K562 (cell line): Measurements from ENCODE around the gene NOL12. TPM values are rescaled to one million over a fixed set of nuclear protein-coding genes. Genes with fewer than 3 reads are reported as not detected.

Experiments used
- ATF6 ChIP-seq: sonication (generic); formaldehyde crosslinking; IDR thresholded peaks from 2 replicates; pipeline ENCODE4 v1.4.0; 2020; ENCODE audit warnings: mild to moderate bottlenecking, missing genetic modification reagents
- ESRRA ChIP-seq: fragments of 450-650 bp; IDR thresholded peaks from 2 replicates; pipeline ENCODE4 v1.6.1; 2014; ENCODE audit warnings: low read depth, mild to moderate bottlenecking, moderate library complexity, borderline replicate concordance
- GTF2E2 ChIP-seq: fragments of 200-800 bp; sonication (Bioruptor generic); IDR thresholded peaks from 2 replicates; pipeline ENCODE4 v1.6.1; 2016; ENCODE audit warnings: missing genetic modification characterization, missing compliant biosample characterization
- KDM4B ChIP-seq, 2 experiments: fragments of 450-650 bp in 1 of 2; sonication (generic) in 1 of 2; IDR thresholded peaks; 2 replicates each; pipeline ENCODE4 v1.6.1; 2016 to 2017; ENCODE audit warnings: borderline replicate concordance in 2 of 2, antibody characterized with exemption in 1 of 2, low read depth in 1 of 2, mild to moderate bottlenecking in 1 of 2
- MIER1 ChIP-seq: fragments of 450-650 bp; IDR thresholded peaks from 2 replicates; pipeline ENCODE4 v1.6.1; 2016; ENCODE audit warnings: antibody characterized with exemption, mild to moderate bottlenecking, low read depth
- POLR2B ChIP-seq: fragments of 450-650 bp; IDR thresholded peaks from 2 replicates; pipeline ENCODE4 v1.6.1; 2018; ENCODE audit warnings: low read depth; ENCODE audit not compliant: partially characterized antibody
- SMAD3 ChIP-seq: fragments of 450-650 bp; formaldehyde crosslinking; conservative IDR thresholded peaks from 2 replicates; pipeline ENCODE4 v1.4.0; 2020; ENCODE audit warnings: mild to moderate bottlenecking
- SMAD4 ChIP-seq: fragments of 250-450 bp; sonication (Bioruptor Pico); conservative IDR thresholded peaks from 2 replicates; pipeline ENCODE4 v1.8.0; 2021; ENCODE audit warnings: inconsistent platforms, mild to moderate bottlenecking, moderate library complexity
- SRF ChIP-seq, 2 experiments: fragments of 250-450, 450-650 bp in 1 of 2; sonication (Bioruptor Pico) in 1 of 2; sonication (generic) in 1 of 2; formaldehyde crosslinking; IDR thresholded peaks; 2 replicates each; pipeline versions ENCODE4 v1.5.0 to v1.5.1; 2020 to 2022; ENCODE audit warnings: mild to moderate bottlenecking in 1 of 2, missing genetic modification reagents in 1 of 2
- TCF15 ChIP-seq: fragments of 250-450 bp; sonication (Bioruptor Pico); IDR thresholded peaks from 2 replicates; pipeline ENCODE4 v1.8.0; 2022; ENCODE audit warnings: moderate library complexity, mild to moderate bottlenecking, inconsistent platforms
- TFE3 ChIP-seq: fragments of 450-650 bp; formaldehyde crosslinking; IDR thresholded peaks from 2 replicates; pipeline ENCODE4 v1.4.0; 2020; ENCODE audit warnings: mild to moderate bottlenecking, mixed read lengths
- ZBED1 ChIP-seq: IDR thresholded peaks from 2 replicates; pipeline ENCODE4 v1.6.1; 2014
- ZBTB9 ChIP-seq: fragments of 450-650 bp; formaldehyde crosslinking; IDR thresholded peaks from 2 replicates; pipeline ENCODE4 v1.4.0; 2020; ENCODE audit warnings: mild to moderate bottlenecking, moderate library complexity
- polyA plus RNA-seq, 8 experiments: library from polyadenylated mRNA; depleted of rRNA in 4 of 8; stranded (reverse) in 5 of 8; unstranded in 3 of 8; fragments of >200 nt; fragmentation: Nextera tagmentation in 2 of 8; fragmentation: Illumina TruSeq in 1 of 8; extraction: Ambion mirVana in 2 of 8; extraction: Trizol in 1 of 8; gene quantifications; 2 replicates each; pipeline versions ENCODE4 v1.2.1 to v1.2.3, GENCODE V29; 2011 to 2014; ENCODE audit warnings: inconsistent platforms in 1 of 8, missing spikeins in 1 of 8
- total RNA-seq, 7 experiments: library from RNA; depleted of rRNA in 6 of 7; stranded (reverse); fragments of >200 nt in 6 of 7; fragmentation: Illumina TruSeq in 2 of 7; extraction: Trizol in 2 of 7; gene quantifications; 2 replicates each; pipeline versions ENCODE4 v1.2.1 to v1.2.3, GENCODE V29; 2011 to 2021; ENCODE audit warnings: low replicate concordance in 1 of 7

Gene NOL12
- total and polyA plus RNA-seq, 9 of the 15 experiments (the other 6 are each of a cell fraction or from before 2014, with no cell fraction given), result 2.8 to 40.9 (median 28.5) TPM

- peak; percentile 54 for TF ChIP-seq POLR2B
- no peak for TF ChIP-seq ZBTB9
- 0 out of 2 replicates have a peak, but pooled peaks have one; percentile 52 for TF ChIP-seq ATF6 (CRISPR knock-in tag)
- no peak for TF ChIP-seq TFE3 (CRISPR knock-in tag)
- peak; percentile 62; the same call in 1 of the 2 replicates for TF ChIP-seq ZBED1
- peak; percentile 50; the same call in 1 of the 2 replicates for TF ChIP-seq SMAD4 (CRISPR knock-in tag)
- TF ChIP-seq MIER1, result no peak
- TF ChIP-seq SMAD3 (CRISPR knock-in tag), result no peak
- peak; percentile 33; the same call in 1 of the 2 replicates for TF ChIP-seq GTF2E2 (tag)
- peak in 1 of 2 experiments; percentile 87; a peak in 1 of 4 replicates for TF ChIP-seq KDM4B (IDR thresholded peaks at IDR 0.05; ENCODE audit: borderline replicate concordance in 2 of 2, low read depth in 1 of 2)
- no peak for TF ChIP-seq TCF15 (CRISPR knock-in tag)
- no peak for TF ChIP-seq SRF (CRISPR knock-in tag; IDR thresholded peaks at IDR 0.05)
- TF ChIP-seq ESRRA, result no peak; the same call in 1 of the 2 replicates
These were observed at the start of gene NOL12 (continued) for GRCh38 chr22:37686002-37686982.
